HG03378 (cell line): ENCODE measurements around the gene ARF6.
A peak's percentile ranks its signal among the peaks of the same experiment; 100 is the strongest.
"Not testable (repeated sequence)": the region's sequence is repeated elsewhere in the genome, so short reads cannot be mapped to it uniquely, and the experiment has no call there.

Experiments used
- ATAC-seq: cut with Tn5 transposase; IDR thresholded peaks from one replicate; pipeline ENCODE4 v1.9.1; 2021; ENCODE audit warnings: mild to moderate bottlenecking, moderate library complexity; ENCODE audit not compliant: unreplicated experiment

The ARF6 gene

GRCh38 chr14:49875640-49876198 is 17.2 kb upstream of the ARF6 start:
- no peak for ATAC-seq

- ATAC-seq, result no peak
Observed at GRCh38 chr14:49876563-49877127, 16.2 kb upstream of the ARF6 start.

GRCh38 chr14:49879646-49880204 is 13.2 kb upstream of the ARF6 start:
- ATAC-seq, result peak; percentile 93

DNA sequence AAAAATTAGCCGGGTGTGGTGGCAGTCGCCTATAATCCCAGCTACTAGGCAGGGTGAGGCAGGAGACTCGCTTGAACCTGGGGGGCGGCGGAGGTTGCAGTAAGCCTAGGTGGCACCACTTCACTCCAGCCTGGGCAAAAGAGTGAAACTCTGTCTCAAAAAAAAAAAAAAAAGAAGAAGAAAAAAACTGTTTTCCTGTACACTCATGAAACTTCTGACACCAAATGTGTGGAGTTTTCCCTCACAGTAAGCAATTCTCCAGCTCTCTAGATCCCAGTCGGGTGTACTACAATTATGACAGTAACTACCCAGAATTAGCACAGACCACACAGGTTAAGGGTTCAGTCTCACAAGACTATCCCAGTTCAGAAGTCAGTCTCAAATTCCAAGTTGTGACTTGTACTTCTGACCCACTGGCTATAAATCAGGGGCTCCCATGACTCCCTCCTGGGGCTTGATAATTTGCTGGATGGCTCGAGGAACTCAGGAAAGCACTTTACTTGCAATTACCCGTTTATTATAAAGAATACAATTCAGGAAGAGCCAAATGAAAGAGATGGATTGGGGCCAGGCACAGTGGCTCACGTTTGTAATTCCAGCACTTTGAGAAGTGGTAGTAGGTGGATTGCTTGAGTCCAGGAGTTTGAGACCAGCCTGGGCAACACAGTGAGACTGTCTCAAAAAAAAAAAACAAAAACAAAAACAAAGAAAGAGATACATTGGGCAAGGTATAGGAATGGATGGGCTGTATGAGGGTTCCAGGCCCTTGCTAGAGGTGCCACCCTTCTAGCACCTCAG is 12.4 kb upstream of the ARF6 start:
- no peak for ATAC-seq

GRCh38 chr14:49881350-49882001 is 11.4 kb upstream of the ARF6 start:
- no peak for ATAC-seq

GRCh38 chr14:49882826-49883694 is 9.8 kb upstream of the ARF6 start:
- ATAC-seq, result no peak

DNA sequence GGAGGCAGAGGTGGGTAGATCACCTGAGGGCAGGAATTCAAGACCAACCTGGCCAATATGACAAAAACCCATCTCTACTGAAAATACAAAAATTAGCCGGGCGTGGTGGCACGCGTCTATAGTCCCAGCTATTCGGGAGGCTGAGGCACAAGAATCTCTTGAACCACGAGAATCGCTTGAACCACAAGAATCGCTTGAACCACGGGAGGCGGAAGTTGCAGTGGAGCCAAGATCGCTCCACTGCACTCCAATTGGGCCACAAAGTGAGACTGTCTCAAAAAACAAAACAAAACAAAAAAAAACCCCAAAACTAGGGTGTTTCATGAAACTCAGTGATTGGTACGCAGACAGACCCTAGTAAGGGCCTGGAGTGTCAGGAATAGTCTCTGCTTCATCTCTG is 6.4 kb upstream of the ARF6 start:
- no peak for ATAC-seq

DNA sequence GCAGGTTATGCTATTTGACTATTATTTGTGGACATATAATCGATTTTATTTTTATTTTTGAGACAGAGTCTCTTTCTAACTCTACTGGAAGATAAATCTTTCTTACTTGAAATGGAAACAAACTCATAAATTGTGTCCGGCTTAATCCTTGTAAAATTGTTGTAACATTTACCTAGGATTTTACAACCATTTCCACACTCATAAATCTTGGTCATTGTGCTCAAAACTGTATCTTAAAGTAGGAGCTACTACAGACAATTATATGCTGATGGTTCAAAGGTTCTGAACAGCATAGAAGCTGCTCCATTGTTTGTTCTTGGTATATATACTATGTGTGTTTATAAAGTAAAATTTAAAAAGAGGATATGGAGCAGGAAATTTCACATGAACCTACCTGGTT is 4.6 kb upstream of the ARF6 start:
- ATAC-seq, result no peak

DNA sequence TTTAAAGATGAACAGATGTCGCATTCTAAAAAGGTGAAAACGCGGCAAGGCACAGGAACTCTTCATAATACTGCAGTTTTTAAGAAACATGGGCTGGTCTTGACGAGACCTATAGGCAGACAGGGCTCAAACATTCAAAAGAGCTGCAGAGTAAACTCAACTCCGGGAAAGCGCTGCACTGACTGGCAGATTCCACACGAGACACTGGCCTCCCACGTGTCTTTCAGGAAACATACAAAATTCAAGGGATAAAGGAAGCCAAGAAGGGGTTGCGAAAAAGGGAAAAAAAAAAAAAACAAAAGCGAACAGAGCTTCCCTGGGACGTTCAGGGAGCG is 614 bp upstream of the ARF6 start:
- peak; percentile 33 for ATAC-seq

- ATAC-seq, result peak; percentile 28
Observed at GRCh38 chr14:49893309-49894213, 679 bp downstream of the ARF6 start.

DNA sequence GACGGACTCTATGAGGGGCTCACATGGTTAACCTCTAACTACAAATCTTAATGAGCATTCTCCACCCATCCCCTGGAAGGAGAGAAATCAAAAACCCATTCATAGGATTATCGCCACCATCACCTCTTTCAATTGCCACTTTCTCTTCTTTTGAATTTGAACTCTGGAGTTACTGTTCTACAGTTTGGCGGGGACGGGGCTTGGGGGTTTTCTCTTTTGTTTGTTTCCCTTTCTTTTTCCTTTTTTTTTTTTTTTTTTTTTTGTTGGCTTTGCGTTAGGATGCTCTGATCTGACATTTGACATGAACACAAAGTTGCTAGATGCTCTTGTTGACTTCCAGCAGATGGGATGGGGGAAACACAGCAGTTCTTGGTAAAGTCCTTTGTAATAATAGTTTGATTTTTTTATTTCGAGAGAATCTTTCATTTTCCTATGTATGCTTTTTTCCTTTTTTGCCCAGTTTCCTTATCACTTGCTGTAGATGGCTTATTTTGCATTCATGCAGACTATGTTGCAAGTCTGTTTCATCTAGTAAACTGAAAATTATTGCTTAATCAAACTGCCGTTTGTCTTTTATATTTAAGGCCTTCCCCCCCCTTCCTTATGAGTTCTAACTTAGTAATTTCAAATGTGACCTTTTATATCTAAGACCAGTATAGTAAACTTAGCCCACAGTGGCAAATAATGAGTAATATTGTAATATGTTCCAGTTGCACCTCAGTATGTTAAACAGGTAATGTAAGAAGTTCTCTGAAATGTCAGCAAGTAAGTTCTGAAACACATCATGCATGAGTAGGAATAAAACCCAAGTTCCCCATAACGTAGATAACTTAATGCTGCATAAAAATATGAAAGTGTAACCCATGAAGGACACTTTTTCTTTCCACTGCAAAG is 1.6 kb downstream of the ARF6 start:
- not testable (repeated sequence) for ATAC-seq

GRCh38 chr14:49895480-49895879 is 2.6 kb downstream of the ARF6 start:
- ATAC-seq, result no peak

DNA sequence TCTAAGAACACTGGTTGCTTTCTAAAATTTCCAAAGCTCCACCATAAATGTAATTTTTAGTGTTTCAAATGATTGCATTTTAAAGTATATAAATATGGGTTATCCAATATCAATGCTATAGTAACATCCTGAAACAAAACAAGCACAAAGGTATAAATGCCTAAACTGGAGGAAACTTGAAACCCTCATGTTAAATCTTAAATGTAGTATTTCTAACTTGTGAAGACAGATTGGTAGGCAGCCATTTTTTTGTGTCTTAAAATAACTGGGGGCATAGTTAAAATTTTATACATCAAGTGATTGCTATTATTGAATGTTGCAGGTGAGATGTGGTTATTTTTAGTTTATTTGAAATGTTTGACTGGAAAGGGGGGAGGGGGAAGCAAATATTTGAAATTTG is 3.4 kb downstream of the ARF6 start:
- not testable (repeated sequence) for ATAC-seq

GRCh38 chr14:49896966-49897365 is 4.1 kb downstream of the ARF6 start:
- no peak for ATAC-seq

- no peak for ATAC-seq
Observed at GRCh38 chr14:49897414-49897813, 4.5 kb downstream of the ARF6 start.

GRCh38 chr14:49897965-49898364 is 5.1 kb downstream of the ARF6 start:
- no peak for ATAC-seq

DNA sequence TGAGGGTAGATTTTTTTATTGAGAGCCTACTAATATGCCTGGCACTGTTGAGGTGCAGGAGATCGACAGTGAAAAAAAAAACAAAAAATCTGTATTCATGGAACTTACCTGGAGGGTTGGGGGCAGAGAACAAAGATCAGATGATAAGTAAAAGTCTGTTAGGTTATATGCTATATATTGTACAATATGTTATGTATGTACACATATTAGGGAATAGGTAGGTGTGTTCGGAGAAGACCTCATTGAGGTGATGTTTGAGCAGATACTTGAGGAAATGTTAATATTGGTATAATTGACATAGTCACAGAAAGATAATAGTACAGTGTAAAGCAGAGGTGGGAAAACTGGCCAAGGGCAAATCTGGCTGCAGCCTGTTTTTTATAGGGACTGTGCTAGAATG is 5.6 kb downstream of the ARF6 start:
- no peak for ATAC-seq

- ATAC-seq, result no peak
Observed at GRCh38 chr14:49900973-49901372, 8.1 kb downstream of the ARF6 start.
